Osteocyte (in vitro differentiated cells): ENCODE results near the gene ONECUT3. TPM values are rescaled to one million over a fixed set of nuclear protein-coding genes. Genes with fewer than 3 reads are reported as not detected.

Source experiments
- DNase-seq: peaks from one replicate; pipeline ENCODE4 v3.0.0; 2021; ENCODE audit warnings: mixed read lengths; ENCODE audit not compliant: unreplicated experiment; ENCODE audit errors: extremely low spot score
- H3K27ac Mint-ChIP-seq: one replicate; pipeline ENCODE4 v1.8.0; 2021; ENCODE audit warnings: mild to moderate bottlenecking, mixed read lengths; ENCODE audit not compliant: unreplicated experiment
- H3K27me3 Mint-ChIP-seq: one replicate; pipeline ENCODE4 v1.8.0; 2021; ENCODE audit warnings: mixed read lengths; ENCODE audit not compliant: unreplicated experiment
- H3K36me3 Mint-ChIP-seq: one replicate; pipeline ENCODE4 v1.8.0; 2021; ENCODE audit warnings: mixed read lengths; ENCODE audit not compliant: unreplicated experiment
- H3K4me1 Mint-ChIP-seq: one replicate; pipeline ENCODE4 v1.8.0; 2021; ENCODE audit warnings: mixed read lengths; ENCODE audit not compliant: unreplicated experiment
- H3K4me3 Mint-ChIP-seq: one replicate; pipeline ENCODE4 v1.8.0; 2021; ENCODE audit warnings: mild to moderate bottlenecking, moderate library complexity, mixed read lengths; ENCODE audit not compliant: unreplicated experiment
- H3K9me3 Mint-ChIP-seq: one replicate; pipeline ENCODE4 v1.8.0; 2021; ENCODE audit warnings: mixed read lengths; ENCODE audit not compliant: unreplicated experiment
- CTCF ChIP-seq: fragments of 200-600 bp; sonication (generic); IDR thresholded peaks from 2 replicates; pipeline ENCODE4 v1.5.0; 2021; ENCODE audit warnings: antibody characterized with exemption, mild to moderate bottlenecking, moderate library complexity
- total RNA-seq: library from RNA; stranded (reverse); gene quantifications from 2 replicates; pipeline ENCODE4 v1.2.1, GENCODE V29; 2021

The ONECUT3 gene
- total RNA-seq, 1 donor from 2014 or later, result not detected

DNA sequence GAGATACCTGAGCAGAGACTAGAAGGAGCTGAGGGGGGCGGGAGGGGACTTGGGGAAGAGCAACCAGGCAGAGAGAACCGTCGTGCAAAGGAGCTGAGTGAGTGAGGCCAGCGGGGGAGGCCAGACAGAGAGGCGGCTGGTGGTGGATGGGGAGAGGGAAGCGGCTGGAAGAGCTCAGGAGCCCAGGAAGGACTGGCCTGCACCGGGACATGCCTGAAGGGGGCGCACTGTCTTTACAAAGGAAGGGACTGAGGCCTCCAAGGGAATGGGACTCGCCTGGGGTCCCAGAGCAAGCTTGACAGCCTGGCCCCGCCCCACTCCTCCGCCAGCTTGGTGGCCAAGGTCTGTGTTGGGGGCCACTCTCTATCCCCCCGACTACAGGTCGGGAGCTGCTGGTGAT, 14.9 kb downstream of the ONECUT3 start:
- Mint-ChIP-seq H3K27me3 (peaks cover 47% of the 10 kb centered on the region), H3K36me3 (no peaks in the 10 kb centered on the region), H3K4me1 (no peaks in the 10 kb centered on the region), H3K9me3 (peaks cover 12% of the 10 kb centered on the region), H3K4me3 (no peak overlapping the region), H3K27ac (no peak overlapping the region)
- TF ChIP-seq CTCF, result no peak
- no peak for DNase-seq

DNA sequence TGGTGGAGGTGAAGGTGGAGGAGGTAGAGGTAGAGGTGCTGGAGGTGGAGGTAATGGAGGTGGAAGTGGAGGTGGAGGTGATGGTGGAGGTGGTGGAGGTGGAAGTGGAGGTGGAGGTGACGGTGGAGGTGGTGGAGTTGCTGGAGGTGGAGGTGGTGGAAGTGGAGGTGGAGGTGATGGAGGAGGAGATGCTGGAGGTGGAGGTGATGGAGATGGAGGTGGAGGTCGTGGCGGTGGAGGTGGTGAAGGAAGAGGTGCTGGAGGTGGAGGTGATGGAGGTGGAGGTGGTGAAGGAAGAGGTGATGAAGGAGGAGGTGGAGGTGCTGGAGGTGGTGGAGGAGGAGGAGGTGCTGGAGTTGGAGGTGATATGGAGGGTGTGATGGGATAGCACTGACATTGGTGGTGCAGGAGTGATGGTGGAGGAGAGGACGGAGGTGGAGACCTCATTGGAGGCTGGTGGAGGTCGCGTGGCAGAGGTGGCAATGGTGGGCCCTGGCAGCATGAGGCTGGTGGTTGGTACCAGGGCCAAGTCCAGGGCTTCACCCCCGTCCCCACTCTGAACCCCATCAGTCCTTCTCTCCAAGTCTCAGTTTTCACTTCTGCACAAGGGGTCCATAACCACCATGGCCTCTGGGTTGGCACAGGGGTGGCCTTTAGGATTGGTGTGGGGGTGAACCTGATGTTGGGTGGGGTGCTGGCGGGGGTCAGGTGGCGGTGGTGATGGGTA, 15.8 kb downstream of the ONECUT3 start:
- Mint-ChIP-seq H3K36me3 (no peaks in the 10 kb centered on the region), H3K9me3 (peaks cover 12% of the 10 kb centered on the region), H3K27me3 (peaks cover 46% of the 10 kb centered on the region), H3K4me3 (no peak overlapping the region), H3K27ac (no peak overlapping the region), H3K4me1 (no peaks in the 10 kb centered on the region)
- TF ChIP-seq CTCF, result no peak
- no peak for DNase-seq

DNA sequence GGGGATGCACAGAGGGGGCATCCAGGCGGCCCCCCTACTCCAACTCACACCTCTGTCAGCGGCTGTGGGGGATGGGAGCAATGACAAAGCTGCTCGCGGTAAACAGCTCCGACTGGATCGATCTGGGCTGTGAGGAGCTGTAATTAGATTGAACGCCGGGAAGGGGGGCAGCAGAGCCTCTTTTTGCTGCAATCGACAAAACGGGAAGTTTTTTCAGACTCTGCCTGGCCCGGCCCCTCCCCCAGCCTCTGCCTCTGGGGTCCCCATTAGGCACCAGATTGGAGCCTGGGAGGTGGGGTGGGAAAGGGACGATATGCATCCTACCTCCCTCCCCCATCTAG, 16.3 kb downstream of the ONECUT3 start:
- peaks cover 45% of the 10 kb centered on the region for H3K27me3 Mint-ChIP-seq
- H3K4me1 Mint-ChIP-seq, result no peaks in the 10 kb centered on the region

GRCh38 chr19:1770866-1771576, 17.7 kb downstream of the ONECUT3 start:
- no peak for DNase-seq
- Mint-ChIP-seq H3K4me3 (no peak overlapping the region), H3K36me3 (no peaks in the 10 kb centered on the region), H3K27ac (no peak overlapping the region), H3K4me1 (no peaks in the 10 kb centered on the region), H3K9me3 (peaks cover 12% of the 10 kb centered on the region), H3K27me3 (peaks cover 36% of the 10 kb centered on the region)
- no peak for TF ChIP-seq CTCF

More for the DNA sequence above, 16.3 kb downstream of the ONECUT3 start:
- Mint-ChIP-seq H3K4me3 (no peak overlapping the region), H3K27ac (no peak overlapping the region), H3K9me3 (peaks cover 12% of the 10 kb centered on the region), H3K36me3 (no peaks in the 10 kb centered on the region)
- no peak for DNase-seq
- TF ChIP-seq CTCF, result no peak

DNA sequence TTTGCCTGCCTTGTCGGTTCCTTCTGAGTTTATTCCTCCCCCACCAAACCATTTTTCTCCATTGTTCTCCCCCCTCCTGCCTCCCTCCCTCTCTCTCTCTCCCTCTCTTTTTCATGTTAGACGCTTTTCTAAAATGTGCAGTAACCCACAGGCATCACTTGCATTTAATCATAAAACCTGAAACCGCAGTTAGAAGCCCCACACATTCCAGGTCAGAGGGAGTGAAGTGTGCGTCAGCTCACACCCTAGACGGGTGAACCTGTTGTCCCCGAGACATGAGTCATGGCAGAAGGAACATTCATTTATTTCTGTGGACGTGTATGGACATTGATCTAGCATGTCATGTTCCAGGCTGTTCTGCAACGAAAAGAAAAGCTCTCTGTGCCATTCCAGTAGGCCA, 19.9 kb downstream of the ONECUT3 start:
- Mint-ChIP-seq H3K27me3 (peaks cover 53% of the 10 kb centered on the region), H3K27ac (no peak overlapping the region), H3K4me1 (peaks cover 3% of the 10 kb centered on the region), H3K36me3 (no peaks in the 10 kb centered on the region), H3K9me3 (peaks cover 12% of the 10 kb centered on the region), H3K4me3 (no peak overlapping the region)
- TF ChIP-seq CTCF, result no peak
- no peak for DNase-seq
